A549 treated with AZD2906 at 1 μM for 4 hours (cell line): ENCODE data around the gene EFCAB5. TPM values are rescaled to one million over a fixed set of nuclear protein-coding genes. Genes with fewer than 3 reads are reported as not detected.

Experiments
- total RNA-seq: library from RNA; stranded (reverse); fragments of 200-300 nt; extraction: Qiagen RNA extraction; gene quantifications from 5 replicates; pipeline ENCODE4 v1.2.3, GENCODE V29; 2022

EFCAB5 gene
- total RNA-seq, result 0.22 to 0.63 TPM (median 0.54 TPM) in 5 replicates

DNA sequence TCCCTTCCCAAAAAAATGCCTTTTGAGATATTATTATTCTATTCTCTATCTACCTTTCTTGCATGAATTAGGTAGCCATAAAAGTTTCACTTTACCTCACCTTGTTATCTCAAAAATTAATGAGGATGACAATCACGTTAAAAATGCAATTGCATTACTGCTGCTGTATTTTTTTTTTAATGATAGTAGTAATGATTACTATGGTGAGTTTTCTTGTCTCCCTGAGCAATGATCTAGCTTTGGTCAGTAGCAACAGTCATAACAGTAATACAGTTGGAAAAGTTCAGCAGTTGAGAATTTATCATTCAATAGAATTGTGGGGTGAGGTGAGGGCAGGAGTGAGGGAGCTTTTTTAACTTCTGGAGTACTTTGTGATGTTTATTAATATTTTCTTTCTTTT, at the start of gene EFCAB5:
Gene EFCAB5, plus strand, starts transcription at position 301 of the 400 bp plus-strand sequence. CDS start 163 bp downstream, outside the sequence.

DNA sequence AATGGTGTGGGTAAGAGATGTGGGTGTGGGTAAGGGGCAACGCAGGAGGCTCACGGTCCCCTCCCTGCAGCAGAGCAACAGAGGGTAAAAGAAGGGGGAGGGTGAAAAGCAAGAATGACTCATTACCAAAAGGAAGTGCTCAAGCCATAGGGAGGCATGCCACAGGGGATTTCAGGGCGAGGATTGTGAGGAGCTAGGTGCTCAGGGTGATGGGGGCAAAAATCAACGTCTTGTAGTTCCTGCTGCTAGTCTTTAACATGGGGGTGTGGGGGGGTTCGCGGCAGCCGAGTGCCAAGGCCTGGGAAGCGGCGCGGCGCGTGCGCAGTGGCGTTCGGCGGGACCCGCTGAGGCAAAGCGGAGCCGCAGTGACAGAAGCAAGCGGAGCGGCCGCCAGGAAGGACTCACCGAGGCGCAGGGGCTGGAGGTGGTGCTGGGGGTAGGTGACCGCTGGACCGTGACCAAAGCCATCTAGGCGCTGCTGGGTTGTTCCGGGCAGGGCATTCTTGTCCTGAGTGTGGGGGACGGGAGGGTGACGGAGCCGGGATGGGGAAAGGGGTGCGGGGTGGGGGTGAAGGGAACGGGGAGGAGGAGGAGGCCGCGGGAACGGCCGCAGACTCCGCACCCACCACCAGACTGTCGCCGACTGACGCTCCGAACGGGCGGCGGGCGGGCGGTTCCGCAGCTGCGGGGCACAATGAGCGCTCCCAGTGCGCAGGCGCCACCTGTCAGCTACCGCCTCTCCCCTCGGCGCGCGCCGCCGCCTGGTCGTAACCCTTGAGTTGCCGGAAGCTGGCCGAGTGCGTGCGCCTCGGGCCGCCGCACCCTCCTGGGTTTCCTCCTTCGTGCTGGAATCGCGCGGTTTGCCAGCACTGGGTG, 11.7 kb upstream of the EFCAB5 start, which contains the start of gene SSH2:
Gene SSH2, minus strand, starts transcription at position 696 of the 876 bp plus-strand sequence. Its CDS starts 228 bp downstream, at position 468.

DNA sequence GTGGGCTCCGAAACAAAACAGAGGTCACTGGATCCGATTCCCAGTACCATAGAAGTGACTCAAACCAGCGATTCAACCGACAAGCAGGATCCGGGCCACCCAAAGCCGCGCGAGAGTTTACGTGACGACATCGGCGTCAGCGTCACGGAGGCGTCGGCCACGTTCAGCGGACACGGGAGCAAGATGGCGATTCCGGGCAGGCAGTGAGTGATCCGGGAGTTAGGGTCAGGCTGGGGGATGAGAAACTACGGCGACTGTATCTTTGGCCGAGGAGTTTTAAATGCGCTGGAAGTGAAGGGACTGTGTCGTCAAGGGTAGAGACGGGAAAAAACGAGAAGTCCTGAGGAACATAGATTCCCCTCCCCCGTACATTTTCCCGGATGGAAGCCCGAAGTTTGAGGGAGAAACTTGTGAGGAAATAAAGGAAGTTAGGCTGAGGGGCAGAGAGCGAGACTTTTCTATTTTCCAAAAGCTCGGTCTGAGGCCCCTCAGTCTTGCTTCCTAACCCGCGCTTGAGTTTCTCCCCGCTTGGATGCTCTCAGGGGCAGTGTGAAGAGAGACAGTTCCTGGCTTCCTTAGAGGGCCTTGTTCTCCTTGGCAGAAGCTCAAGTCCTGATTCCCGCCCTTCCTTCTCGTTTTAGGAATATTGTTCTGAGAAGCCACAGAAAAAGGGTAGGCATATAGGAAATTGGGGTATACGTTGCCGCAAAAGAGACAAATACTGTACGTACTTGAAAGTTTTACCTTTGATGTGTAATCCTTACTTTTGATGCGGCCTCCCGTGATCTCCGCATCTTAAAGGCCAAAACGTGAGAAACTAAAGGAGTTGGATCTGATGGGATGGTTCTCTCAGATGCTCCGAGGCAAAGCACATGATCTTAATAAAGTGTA, 175.5 kb downstream of the EFCAB5 start, which contains the start of gene NSRP1:
Gene NSRP1, plus strand, starts transcription at position 156 of the 891 bp plus-strand sequence. Its CDS starts 28 bp downstream, at position 184.

Other genes starting within 250 kb of the EFCAB5 start
- 25.5 to 32.3 TPM (median 30.8 TPM) in 5 replicates for gene SSH2, start 11.4 kb upstream of the EFCAB5 start, total RNA-seq
- gene NSRP1, start 175.2 kb downstream of the EFCAB5 start, total RNA-seq, result 25.3 to 36.0 TPM (median 26.3 TPM) in 5 replicates